ENCODE data around the gene LEAP2. TPM values are rescaled to one million over a fixed set of nuclear protein-coding genes. Genes with fewer than 3 reads are reported as not detected.

The LEAP2 gene
- total and polyA plus RNA-seq, 8 donors: 0.92 to 2.3 (median 1.4) TPM; not detected in 2

GRCh38 chr5:132870801-132871200 is 2.7 kb upstream of the LEAP2 start:
- peaks cover 18 to 70% (median 61%) of the 10 kb centered on the region in 4 donors for H3K36me3 ChIP-seq
- H3K27me3 ChIP-seq: no peaks in the 10 kb centered on the region
- H3K9me3 ChIP-seq: no peaks in the 10 kb centered on the region
- peaks cover 25 to 52% (median 36%) of the 10 kb centered on the region in 4 donors for H3K4me1 ChIP-seq
- DNase-seq: no peak
- TF ChIP-seq EP300 (IDR thresholded peaks at IDR 0.05): no peak
- TF ChIP-seq POLR2A (IDR thresholded peaks at IDR 0.05): no peak
- no peak for TF ChIP-seq CTCF (IDR thresholded peaks at IDR 0.05)
- TF ChIP-seq POLR2AphosphoS5 (IDR thresholded peaks at IDR 0.05): no peak
- H3K4me3 ChIP-seq: no peak overlapping the region
- 36 to 61% (median 44%) methylated on average over 2 of the region's 2 CpGs for WGBS, 5 donors
- intact Hi-C loops (cut with DNase I; ENCODE audit: low total_unique reads): no loop called here
- peak overlapping the region in 1 of 5 donors; percentile 65 for H3K27ac ChIP-seq

GRCh38 chr5:132871459-132872284 is 1.8 kb upstream of the LEAP2 start:
- Histone ChIP-seq H3K36me3 (peaks cover 18 to 72% (median 66%) of the 10 kb centered on the region in 4 donors), H3K4me1 (peaks cover 19 to 50% (median 37%) of the 10 kb centered on the region in 4 donors), H3K4me3 (no peak overlapping the region), H3K27ac (peak overlapping the region in 3 of 5 donors; percentile 58 to 69 (median 65)), H3K27me3 (no peaks in the 10 kb centered on the region), H3K9me3 (no peaks in the 10 kb centered on the region)
- no peak for DNase-seq
- intact Hi-C loops (cut with DNase I; ENCODE audit: low total_unique reads): no loop called here
- TF ChIP-seq EP300 (IDR thresholded peaks at IDR 0.05) (no peak), POLR2A (IDR thresholded peaks at IDR 0.05) (no peak), CTCF (IDR thresholded peaks at IDR 0.05) (no peak), POLR2AphosphoS5 (IDR thresholded peaks at IDR 0.05) (no peak)
- 74 to 86% (median 76%) methylated on average over 5 of the region's 5 CpGs for WGBS, 5 donors

DNA sequence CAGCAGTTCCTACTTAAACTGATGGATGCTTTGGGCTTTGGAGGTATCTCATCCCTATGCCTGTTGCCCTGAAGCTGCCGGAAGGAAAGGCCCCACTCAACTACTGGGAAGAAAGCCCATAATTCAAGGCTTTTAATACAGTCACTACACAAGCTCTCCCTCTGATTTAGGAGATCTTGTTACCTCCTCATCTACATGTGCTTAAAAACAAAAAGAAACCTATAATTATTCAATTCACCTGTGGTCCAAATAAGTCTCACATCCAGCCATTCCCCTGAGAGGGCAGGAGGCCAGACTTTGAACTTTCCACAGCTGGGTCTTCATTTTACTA is 715 bp upstream of the LEAP2 start:
- WGBS, 5 donors: 88 to 100% (median 91%) methylated on average over 1 of the region's 1 CpG

GRCh38 chr5:132873930-132874271 is 433 bp downstream of the LEAP2 start:
- intact Hi-C loops (cut with DNase I; ENCODE audit: low total_unique reads): no loop called here
- WGBS, 5 donors: 90 to 96% (median 93%) methylated on average over 3 of the region's 3 CpGs
- peaks cover 10 to 75% (median 69%) of the 10 kb centered on the region in 4 donors for H3K36me3 ChIP-seq
- TF ChIP-seq POLR2A (IDR thresholded peaks at IDR 0.05) (no peak), EP300 (IDR thresholded peaks at IDR 0.05) (no peak), CTCF (IDR thresholded peaks at IDR 0.05) (no peak)
- H3K4me3 ChIP-seq: no peak overlapping the region
- DNase-seq: no peak
- H3K9me3 ChIP-seq: no peaks in the 10 kb centered on the region
- no peaks in the 10 kb centered on the region for H3K27me3 ChIP-seq
- peak overlapping the region; percentile 3 to 69 (median 60) for H3K27ac ChIP-seq
- peaks cover 15 to 47% (median 29%) of the 10 kb centered on the region in 4 donors for H3K4me1 ChIP-seq

More for the DNA sequence above, 715 bp upstream of the LEAP2 start:
- H3K4me3 ChIP-seq: no peak overlapping the region
- H3K36me3 ChIP-seq: peaks cover 16 to 75% (median 70%) of the 10 kb centered on the region in 4 donors
- no peaks in the 10 kb centered on the region for H3K27me3 ChIP-seq
- DNase-seq: no peak
- intact Hi-C loops (cut with DNase I; ENCODE audit: low total_unique reads): no loop called here
- TF ChIP-seq POLR2A (IDR thresholded peaks at IDR 0.05): no peak
- TF ChIP-seq EP300 (IDR thresholded peaks at IDR 0.05): no peak
- no peak for TF ChIP-seq POLR2AphosphoS5 (IDR thresholded peaks at IDR 0.05)
- no peak for TF ChIP-seq CTCF (IDR thresholded peaks at IDR 0.05)
- peaks cover 14 to 46% (median 33%) of the 10 kb centered on the region in 4 donors for H3K4me1 ChIP-seq
- peak overlapping the region in 4 of 5 donors; percentile 16 to 69 (median 62) for H3K27ac ChIP-seq
- H3K9me3 ChIP-seq: no peaks in the 10 kb centered on the region
